GM19395 (cell line): ENCODE results near the gene RSF1.
A peak's percentile ranks its signal among the peaks of the same experiment; 100 is the strongest.
"Not testable (repeated sequence)": the region's sequence is repeated elsewhere in the genome, so short reads cannot be mapped to it uniquely, and the experiment has no call there.

Experiments
- ATAC-seq: cut with Tn5 transposase; IDR thresholded peaks from one replicate; pipeline ENCODE4 v1.9.1; 2021; ENCODE audit warnings: mild to moderate bottlenecking, moderate library complexity; ENCODE audit not compliant: unreplicated experiment

The RSF1 gene, protein sequence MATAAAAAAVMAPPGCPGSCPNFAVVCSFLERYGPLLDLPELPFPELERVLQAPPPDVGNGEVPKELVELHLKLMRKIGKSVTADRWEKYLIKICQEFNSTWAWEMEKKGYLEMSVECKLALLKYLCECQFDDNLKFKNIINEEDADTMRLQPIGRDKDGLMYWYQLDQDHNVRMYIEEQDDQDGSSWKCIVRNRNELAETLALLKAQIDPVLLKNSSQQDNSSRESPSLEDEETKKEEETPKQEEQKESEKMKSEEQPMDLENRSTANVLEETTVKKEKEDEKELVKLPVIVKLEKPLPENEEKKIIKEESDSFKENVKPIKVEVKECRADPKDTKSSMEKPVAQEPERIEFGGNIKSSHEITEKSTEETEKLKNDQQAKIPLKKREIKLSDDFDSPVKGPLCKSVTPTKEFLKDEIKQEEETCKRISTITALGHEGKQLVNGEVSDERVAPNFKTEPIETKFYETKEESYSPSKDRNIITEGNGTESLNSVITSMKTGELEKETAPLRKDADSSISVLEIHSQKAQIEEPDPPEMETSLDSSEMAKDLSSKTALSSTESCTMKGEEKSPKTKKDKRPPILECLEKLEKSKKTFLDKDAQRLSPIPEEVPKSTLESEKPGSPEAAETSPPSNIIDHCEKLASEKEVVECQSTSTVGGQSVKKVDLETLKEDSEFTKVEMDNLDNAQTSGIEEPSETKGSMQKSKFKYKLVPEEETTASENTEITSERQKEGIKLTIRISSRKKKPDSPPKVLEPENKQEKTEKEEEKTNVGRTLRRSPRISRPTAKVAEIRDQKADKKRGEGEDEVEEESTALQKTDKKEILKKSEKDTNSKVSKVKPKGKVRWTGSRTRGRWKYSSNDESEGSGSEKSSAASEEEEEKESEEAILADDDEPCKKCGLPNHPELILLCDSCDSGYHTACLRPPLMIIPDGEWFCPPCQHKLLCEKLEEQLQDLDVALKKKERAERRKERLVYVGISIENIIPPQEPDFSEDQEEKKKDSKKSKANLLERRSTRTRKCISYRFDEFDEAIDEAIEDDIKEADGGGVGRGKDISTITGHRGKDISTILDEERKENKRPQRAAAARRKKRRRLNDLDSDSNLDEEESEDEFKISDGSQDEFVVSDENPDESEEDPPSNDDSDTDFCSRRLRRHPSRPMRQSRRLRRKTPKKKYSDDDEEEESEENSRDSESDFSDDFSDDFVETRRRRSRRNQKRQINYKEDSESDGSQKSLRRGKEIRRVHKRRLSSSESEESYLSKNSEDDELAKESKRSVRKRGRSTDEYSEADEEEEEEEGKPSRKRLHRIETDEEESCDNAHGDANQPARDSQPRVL (N-terminal part only)

DNA sequence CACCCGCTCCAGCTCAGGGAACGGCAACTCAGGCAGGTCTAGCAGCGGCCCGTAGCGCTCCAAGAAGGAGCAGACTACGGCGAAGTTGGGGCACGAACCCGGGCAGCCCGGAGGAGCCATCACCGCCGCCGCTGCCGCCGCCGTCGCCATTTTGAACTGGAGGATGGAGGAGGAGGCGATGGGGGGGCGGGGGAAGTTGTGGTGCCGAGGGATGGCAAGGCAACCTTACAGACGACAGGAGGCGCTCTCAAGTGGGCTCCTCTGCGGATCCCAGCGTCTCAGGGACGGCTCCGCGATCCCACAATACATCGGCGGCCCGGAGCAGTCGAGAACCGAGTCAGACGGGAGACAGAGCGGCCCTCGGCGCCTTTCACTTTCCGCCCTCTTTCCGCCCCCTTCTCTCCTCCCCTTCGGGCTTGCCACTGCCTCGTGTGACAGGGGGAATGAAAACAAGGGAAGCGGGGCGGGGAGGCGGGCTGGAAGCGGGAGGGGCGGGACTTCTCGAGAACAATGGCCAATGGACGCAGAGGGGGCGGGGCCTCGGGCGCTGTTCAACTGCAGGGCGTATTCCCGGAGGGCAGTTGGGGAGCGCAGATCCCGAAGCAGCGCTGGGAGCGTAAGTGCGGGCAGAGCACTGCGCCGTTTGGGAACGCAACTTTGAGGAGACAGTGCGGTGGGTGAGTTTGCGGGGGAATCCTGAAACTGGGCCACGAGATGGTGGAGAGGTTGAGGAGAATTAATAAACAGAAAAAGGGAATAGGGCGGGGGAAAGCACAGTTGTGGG, at the start of gene RSF1, which contains the start of gene AAMDC:
Gene RSF1, minus strand, starts transcription at position 158 of the 784 bp plus-strand sequence. Its CDS starts 8 bp downstream, at position 150.
Gene AAMDC, plus strand, starts transcription at position 580 of the 784 bp plus-strand sequence. CDS start 21,353 bp downstream, outside the sequence.
- ATAC-seq, result peak; percentile 82

DNA sequence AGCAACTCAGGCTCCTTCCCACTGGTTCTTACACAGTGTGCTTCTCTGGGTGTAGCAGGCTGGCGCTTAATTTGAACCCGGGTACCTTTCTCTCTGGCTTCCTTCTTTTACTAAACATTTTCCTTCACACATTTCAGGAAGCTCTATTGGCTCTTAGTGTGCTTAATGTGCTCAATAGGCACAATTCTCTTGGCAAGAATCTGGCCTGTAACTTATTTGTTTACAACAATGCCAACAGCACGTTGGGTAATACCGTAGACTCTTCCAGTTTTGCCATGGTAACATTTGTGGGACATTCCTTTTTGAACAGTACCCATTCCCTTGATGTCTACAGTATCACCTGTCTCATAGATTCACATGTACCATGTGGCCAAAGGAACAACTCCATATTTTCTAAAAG, 48.2 kb upstream of the RSF1 start:
- ATAC-seq, result no peak

DNA sequence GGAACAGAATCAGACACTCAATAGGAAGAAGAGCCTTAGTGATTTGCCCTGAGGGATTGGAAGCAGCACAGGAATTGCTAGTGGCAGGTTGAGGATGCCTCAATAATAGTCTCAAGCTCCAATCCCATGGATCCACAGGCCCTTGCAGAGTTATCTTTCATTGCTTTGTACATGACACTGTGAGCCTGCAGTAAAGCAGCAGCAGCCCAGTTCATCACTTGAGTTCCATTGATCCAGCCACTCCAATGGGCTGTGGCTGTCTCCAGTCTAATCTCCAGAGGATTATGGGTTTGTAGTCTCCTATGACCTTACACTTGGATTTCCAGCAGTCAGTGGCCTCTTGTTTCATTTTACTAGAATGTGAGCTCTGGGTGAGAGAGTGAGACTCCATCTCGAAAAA, 45.8 kb upstream of the RSF1 start:
- ATAC-seq, result no peak

DNA sequence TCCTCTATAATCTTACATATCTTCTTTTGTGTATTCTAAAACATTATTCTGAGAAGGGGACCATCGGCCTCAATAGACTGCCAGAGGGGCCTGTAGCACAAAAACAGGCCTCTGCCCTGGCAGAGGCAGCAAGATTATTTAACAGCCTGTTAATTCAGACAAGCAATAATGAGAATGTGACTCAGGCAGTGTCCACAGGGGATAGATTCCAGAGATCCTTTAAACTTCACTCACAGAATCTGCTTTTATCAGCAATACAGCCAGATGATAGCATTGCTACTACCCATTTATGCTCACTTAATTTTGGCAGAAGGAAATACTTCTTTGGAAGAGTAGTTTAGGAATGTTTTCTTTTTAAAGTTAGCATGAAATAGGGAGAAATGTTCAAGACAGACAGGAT, 45.3 kb upstream of the RSF1 start:
- no peak for ATAC-seq

DNA sequence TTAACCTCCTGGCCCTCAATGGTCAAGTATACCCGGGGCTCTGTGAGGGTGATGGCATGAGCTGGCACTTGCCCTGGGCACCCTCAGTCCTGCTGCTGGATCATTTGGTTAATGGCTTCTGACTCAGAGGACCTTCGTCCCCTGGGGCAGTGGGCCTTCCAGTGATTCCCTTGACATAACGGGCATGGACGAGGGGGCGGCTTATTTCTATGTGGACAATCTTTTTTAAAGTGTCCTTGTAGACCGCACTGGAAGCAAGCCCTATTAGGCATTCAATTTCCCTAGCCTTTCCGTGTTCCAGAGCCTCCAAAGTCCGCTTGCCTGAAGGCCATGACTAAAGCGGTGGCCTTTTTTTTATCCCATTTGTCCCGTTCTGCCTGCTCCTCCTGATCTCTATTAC, 40.9 kb upstream of the RSF1 start:
- not testable (repeated sequence) for ATAC-seq

DNA sequence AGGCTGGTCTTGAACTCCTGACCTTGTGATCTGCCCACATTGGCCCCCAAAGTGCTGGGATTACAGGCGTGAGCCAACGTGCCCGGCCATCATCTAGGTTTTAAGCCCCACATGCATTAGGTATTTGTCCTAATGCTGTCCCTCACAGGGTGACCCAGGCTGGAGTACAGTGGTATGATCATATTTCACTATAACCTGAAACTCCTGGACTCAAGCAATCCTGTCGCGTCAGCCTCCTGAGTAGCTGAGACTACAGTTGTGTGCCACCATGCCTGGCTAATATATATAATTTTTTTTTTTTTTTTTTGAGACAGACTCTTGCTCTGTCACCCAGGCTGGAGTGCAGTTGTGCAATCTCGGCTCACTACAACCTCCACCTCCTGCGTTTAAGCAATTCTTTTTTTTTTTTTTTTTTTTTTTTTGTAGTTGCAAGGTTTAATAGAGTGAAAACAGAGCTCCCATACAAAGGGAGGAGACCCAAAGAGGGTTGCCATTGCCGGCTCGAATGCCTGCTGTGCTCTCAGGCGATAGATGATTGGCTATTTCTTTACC, 37.5 kb upstream of the RSF1 start:
- ATAC-seq, result not testable (repeated sequence)

DNA sequence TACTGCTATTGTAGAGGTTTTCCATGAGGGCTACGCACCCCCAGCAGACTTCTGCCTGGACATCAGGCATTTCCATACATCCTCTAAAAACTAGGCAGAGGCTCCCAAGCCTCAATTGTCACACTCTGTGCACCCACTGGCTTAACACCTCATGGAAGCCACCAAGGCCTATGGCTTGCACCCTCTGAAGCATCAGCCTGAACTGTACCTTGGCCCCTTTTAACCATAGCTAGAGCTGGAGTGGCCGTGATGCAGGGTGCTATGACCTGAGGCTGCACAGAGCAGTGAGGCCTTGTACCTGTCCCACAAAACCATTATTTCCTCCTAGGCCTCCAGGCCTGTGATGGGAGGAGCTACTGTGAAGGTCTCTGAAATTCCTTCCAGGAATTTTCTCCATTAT, 34.3 kb upstream of the RSF1 start:
- ATAC-seq, result no peak

DNA sequence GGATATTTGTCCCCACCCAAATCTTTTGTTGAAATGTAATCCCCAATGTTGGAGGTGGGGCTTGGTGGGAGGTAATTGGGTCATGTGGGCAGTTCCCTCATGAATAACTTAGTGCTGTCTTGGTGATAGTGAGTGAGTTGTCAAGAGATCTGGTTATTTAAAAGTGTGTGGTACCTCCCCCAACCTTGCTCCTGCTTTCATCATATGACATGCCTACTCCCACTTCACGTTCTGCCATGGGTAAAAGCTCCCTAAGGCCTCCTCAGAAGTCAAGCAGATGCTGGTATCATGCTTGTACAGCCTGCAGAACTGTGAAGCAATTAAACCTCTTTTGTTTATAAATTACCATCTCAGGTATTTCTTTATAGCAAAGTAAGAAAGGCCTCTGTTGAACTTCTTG, 31.0 kb upstream of the RSF1 start:
- no peak for ATAC-seq

DNA sequence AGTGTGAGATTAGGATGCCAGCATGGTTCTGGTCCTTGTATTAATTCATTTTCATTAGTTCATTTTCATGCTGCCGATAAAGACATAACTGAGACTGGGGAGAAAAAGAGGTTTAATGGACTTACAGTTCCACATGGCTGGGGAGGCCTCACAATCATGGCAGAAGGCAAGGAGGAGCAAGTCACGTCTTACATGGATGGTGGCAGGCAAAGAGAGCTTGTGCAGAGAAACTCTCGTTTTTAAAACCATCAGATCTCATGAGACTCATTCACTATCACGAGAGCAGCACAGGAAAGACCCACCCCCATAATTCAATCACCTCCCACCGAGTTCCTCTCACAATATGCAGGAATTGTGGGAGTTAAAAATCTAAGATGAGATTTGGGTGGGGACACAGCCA, 23.2 kb upstream of the RSF1 start:
- not testable (repeated sequence) for ATAC-seq

DNA sequence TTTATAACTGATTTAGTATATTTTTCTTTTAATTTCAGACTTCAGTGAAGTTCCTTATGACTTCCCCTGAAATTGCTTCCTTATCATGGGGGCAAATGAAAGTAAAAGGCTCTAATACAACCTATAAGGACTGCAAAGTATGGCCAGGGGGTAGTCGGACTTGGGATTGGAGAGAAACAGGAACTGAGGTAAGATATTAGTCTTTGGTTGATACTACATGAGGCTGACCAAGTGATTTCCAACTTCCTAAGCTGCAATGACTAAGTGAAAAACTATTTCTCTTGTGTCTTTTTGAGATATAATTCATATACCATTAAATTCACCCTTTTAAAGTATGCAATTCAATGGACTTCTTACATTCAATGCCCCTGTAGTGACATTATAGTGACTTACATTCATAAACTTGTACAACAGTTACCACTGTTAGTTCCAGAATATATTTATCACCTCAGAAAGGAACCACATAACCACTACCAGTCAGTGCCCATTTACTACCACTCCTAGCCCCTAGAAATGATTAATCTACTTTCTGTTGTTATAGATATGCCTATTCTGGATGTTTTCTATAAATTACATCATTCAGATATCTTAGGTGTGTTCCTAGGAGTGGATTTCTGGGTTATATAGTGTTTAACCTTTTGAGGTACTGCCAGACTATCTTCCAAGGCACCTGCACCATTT, 22.1 kb upstream of the RSF1 start:
- no peak for ATAC-seq

DNA sequence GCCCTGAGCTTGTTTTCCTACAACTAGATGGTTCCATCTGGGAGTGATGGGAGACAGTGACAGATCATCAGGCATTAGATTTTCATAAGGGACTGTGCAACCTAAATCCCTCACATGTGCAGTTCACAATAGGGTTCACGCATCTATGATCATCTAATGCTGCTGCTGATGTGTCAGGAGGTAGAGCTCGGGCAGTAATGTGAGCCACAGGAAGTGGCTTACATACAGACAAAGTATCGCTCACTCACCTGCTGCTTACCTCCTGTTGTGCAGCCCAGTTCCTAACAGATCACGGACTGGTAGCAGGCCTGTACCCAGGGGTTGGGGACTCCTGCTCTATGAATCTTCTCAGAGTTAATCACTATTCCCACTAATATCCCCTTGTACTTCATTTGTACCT, 12.8 kb upstream of the RSF1 start:
- no peak for ATAC-seq

DNA sequence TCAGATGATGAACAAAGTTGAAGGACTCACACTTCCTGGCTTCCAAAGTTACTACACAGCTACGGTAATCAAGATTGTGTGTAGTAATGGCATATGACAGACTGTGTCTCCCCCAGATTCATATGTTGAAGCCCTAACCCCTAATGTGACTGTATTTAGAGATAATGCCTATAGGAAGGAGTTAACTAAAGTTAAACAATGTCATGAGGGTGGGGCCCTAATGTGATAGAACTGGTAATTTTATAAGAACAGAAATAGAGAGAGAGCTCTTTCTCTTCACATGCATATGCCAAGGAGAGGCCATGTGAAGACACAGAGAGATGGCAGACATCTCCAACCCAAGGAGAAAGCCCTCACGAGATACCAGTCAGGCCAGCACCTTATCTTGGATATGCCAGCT, 8.4 kb upstream of the RSF1 start:
- ATAC-seq, result no peak

DNA sequence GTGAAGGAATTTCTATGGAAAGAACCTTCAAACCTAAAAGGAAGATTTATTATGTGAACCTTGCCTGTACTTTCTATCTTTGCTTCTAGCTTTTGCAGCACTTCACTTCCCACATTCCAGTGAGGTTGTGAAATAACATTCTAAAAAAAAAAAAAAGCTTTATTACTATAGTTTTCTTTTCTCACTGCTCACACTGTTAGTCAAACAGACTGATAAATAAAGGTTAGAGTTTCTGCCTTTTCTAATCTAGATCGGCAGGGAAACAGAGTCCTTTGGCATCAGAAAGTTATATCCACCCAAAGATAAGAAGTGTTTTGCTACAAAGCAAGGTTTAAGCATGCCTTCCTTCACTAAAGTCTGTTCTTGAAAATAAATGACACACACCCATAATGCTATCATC, 3.3 kb upstream of the RSF1 start:
- no peak for ATAC-seq

DNA sequence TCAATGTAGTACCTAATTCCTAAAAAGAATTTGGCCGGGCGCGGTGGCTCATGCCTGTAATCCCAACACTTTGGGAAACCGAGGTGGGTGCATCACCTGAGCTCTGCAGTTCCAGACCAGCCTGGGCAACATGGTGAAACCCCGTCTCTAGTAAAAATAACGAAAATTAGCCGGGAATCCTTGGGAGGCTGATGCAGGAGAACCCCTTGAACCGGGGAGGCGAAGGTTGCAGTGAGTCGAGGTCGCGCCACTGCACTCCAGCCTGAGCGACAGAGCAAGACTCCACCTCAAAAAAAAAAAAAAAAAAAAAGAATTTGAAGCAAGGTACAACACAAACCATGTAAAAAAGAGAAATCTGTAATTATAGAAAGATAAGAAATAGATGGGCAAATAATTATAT, 1.6 kb upstream of the RSF1 start:
- ATAC-seq, result not testable (repeated sequence)

DNA sequence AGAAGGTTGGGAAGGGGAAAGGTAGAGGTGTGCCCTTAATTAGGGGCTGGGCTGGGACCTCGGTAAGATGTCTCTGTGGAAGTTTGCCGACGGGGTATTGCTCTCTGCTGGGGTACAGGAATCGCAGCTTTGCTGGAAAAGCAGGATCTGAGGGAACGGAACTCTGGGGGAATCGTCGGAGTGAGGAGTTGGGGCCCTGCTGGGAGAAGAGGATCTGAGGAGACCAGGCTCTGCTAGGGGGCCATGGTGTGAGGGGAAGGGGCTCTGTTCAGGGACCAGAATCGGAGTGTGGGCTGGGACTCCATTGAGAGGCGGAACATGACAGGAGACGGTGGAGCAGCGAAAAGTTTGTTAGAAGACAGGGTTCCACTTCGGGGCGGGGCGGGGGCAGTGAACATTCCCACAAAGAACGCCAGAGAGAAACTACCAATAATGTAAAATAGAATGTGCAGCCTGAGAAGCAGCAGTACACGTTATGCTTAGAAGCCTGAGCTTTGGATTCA, 878 bp upstream of the RSF1 start:
- ATAC-seq, result no peak

DNA sequence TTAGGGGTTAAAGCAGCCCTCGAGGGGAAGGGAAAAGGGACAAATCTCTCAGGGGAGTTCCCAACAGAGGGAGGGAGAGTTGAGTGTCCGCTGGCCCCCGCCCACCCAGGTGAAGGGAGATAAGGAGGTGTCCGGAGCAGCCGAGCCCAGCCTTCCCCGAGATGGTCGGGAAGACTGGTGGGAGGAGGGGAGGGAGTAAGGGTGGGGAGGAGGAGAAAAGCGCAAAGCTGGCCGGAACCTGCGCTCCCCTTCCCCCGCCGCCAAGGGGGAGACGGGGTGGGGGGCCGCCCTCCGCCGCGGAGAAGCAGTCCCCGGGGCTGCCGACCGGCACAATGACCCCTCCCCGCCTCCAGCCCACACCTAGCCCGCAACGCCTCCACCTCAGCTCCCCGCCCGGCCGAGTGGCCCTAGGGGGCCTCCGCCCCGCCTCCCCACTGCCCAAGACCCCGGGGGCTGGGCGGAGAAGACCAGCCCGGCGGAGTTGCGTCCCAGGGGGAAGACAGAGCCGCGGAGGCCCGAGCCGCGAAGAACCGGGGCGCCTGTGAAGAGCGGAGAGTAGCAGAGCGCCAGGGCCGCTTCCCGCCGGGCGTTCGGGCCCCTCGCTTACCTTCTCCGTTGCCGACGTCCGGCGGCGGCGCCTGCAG, 479 bp downstream of the RSF1 start:
- ATAC-seq, result peak; percentile 17

DNA sequence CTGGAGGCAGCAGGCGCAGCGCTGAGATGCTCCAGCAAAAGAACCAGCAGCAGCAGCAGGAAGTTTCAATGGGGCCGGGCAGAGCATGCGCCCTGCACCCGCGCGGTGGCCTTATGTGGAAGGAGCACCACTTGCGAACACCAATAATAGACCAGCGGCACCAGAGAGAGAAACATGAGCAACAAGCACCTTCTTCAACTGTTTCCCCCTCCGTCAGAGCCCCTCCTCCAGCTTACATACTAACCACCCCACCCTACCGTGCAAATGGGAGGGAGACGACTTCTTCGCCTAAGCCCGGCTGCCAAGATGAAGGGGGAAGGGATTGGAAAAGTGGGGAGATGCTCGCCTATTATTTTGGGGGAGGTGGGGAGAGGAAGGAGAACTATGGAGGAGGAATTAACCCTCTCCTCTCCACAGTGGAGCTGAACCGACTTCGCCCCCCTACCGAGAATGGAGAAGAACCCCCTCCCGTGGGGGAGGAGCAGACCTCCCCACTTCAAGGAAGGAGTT, 1.1 kb downstream of the RSF1 start:
- ATAC-seq, result peak; percentile 54

DNA sequence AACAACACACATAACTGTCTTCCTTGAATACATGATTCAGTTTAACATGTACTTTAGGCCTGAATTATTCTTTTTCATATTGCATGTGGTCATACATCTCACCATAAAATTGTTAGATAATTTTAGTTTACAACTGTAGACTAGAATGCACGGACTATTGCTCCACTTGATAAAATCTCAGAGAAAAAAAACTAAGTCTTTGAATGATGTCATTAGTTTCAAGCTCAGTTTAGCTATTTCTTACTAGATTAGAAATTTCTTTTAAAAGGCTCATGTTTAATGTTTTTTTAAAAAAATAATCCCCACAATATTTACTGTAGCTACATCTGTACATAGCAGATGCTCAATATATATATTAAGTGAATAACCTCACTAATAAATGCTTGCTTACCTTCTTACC, 5.1 kb downstream of the RSF1 start:
- ATAC-seq, result no peak
